K562 (cell line): ENCODE measurements around the gene PRR5.

ENCODE experiments used
- CEBPB ChIP-seq: fragments of 450-650 bp; IDR thresholded peaks from 2 replicates; pipeline ENCODE4 v1.6.1; 2016; ENCODE audit warnings: missing genetic modification characterization, missing compliant biosample characterization
- EP300 ChIP-seq: IDR thresholded peaks from 2 replicates; pipeline ENCODE4 v1.6.1; 2012; ENCODE audit warnings: low read length, improper control_type of control experiment
- KDM1A ChIP-seq, 2 experiments: fragments of 450-650 bp; IDR thresholded peaks; 2 replicates each; pipeline ENCODE4 v1.6.1; 2016; ENCODE audit warnings: mild to moderate bottlenecking in 2 of 2
- LCOR ChIP-seq: sonication (generic); formaldehyde crosslinking; IDR thresholded peaks from 2 replicates; pipeline ENCODE4 v1.8.0; 2022; ENCODE audit warnings: mild to moderate bottlenecking, missing genetic modification reagents
- NFIC ChIP-seq: fragments of 450-650 bp; IDR thresholded peaks from 2 replicates; pipeline ENCODE4 v1.6.1; 2017; ENCODE audit warnings: mild to moderate bottlenecking, inconsistent platforms
- SMARCC2 ChIP-seq: fragments of 450-650 bp; IDR thresholded peaks from 2 replicates; pipeline ENCODE4 v1.6.1; 2017; ENCODE audit warnings: antibody characterized with exemption, moderate library complexity, mild to moderate bottlenecking, low read depth
- THAP7 ChIP-seq: fragments of 250-450 bp; sonication (Bioruptor Pico); IDR thresholded peaks from 2 replicates; pipeline ENCODE4 v1.5.0; 2021
- ZFP36 ChIP-seq: fragments of 150-350 bp; IDR thresholded peaks from 2 replicates; pipeline ENCODE4 v1.6.1; 2018; ENCODE audit warnings: low read length, low read depth; ENCODE audit not compliant: partially characterized antibody
- ZNF133 ChIP-seq: fragments of 250-450 bp; sonication (Bioruptor Pico); IDR thresholded peaks from 2 replicates; pipeline ENCODE4 v1.4.0; 2020; ENCODE audit warnings: mild to moderate bottlenecking
- ZNF140 ChIP-seq: fragments of 250-450 bp; sonication (Bioruptor Pico); IDR thresholded peaks from 2 replicates; pipeline ENCODE4 v1.8.0; 2021; ENCODE audit warnings: moderate library complexity, mild to moderate bottlenecking, inconsistent platforms

GRCh38 chr22:44718418-44718817, 16.4 kb downstream of the PRR5 start:
- TF ChIP-seq NFIC, result no peak
- no peak for TF ChIP-seq CEBPB (tag)
- no peak for TF ChIP-seq ZNF140
- TF ChIP-seq EP300, result no peak
- TF ChIP-seq KDM1A (IDR thresholded peaks at IDR 0.05), result no peak
- no peak for TF ChIP-seq ZFP36
- TF ChIP-seq SMARCC2, result no peak
- TF ChIP-seq ZNF133 (CRISPR knock-in tag), result no peak
- TF ChIP-seq LCOR, result no peak
- TF ChIP-seq THAP7 (CRISPR knock-in tag), result no peak
